Tibial nerve (tissue), 3 donors: Measurements from ENCODE around the gene HDAC5.

ENCODE experiments used
- POLR2A ChIP-seq, 2 donors: fragments of 450-650 bp; IDR thresholded peaks; one replicate each; pipeline ENCODE4 v1.6.1; 2017; ENCODE audit warnings: antibody characterized with exemption in 2 of 2, mild to moderate bottlenecking in 2 of 2, moderate library complexity in 2 of 2
- TF ChIP-seq, protein P1 (sequence below), 5 experiments: fragments of 200-600 bp in 3 of 5; fragments of 450-650 bp in 2 of 5; sonication (generic) in 3 of 5; IDR thresholded peaks; one replicate each; pipeline ENCODE4 v1.5.1; 2016 to 2019; ENCODE audit warnings: antibody characterized with exemption in 5 of 5, mild to moderate bottlenecking in 3 of 5, moderate library complexity in 2 of 5

DNA sequence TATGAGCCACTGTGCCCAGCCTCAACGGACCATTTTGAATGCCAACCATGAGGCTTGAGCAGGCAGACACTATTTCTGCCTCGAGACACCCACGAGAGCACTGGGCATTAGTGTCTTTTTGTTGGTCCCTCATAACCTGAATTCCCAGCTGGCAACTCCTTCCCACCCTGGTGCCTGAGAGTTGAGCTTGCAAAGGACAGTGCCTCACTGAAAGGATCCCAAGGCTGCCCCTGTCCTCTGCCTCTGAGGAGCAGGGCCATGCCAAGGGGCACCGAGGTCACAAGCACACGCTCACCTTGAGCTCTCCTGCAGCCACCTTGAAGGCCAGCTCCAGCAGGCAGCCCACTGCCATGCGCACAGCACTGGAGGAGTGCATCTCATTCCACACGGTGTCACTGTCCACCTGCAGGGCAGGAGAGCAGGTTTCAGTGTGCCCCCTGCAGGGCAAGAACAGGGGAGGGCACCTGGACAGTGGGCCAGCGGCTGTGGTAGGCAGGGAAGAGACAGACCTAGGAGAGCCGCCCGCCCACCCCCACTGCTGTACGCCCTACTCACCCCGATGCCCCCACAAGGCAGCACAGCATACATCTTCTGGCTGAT lies 40.1 kb downstream of the HDAC5 start:
- no peak for TF ChIP-seq POLR2A (IDR thresholded peaks at IDR 0.05)
- TF ChIP-seq, protein P1, sequence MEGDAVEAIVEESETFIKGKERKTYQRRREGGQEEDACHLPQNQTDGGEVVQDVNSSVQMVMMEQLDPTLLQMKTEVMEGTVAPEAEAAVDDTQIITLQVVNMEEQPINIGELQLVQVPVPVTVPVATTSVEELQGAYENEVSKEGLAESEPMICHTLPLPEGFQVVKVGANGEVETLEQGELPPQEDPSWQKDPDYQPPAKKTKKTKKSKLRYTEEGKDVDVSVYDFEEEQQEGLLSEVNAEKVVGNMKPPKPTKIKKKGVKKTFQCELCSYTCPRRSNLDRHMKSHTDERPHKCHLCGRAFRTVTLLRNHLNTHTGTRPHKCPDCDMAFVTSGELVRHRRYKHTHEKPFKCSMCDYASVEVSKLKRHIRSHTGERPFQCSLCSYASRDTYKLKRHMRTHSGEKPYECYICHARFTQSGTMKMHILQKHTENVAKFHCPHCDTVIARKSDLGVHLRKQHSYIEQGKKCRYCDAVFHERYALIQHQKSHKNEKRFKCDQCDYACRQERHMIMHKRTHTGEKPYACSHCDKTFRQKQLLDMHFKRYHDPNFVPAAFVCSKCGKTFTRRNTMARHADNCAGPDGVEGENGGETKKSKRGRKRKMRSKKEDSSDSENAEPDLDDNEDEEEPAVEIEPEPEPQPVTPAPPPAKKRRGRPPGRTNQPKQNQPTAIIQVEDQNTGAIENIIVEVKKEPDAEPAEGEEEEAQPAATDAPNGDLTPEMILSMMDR (IDR thresholded peaks at IDR 0.05): no peak
